Thyroid gland (tissue), 4 donors: ENCODE measurements around the gene GPLD1. TPM values are rescaled to one million over a fixed set of nuclear protein-coding genes. Genes with fewer than 3 reads are reported as not detected.

Experiments used
- DNase-seq, 2 donors: peaks; one replicate each; pipeline ENCODE4 v3.0.0-alpha.2; 2019
- H3K27ac ChIP-seq, 3 donors: fragments of 200-600 bp; sonication (generic); 1 replicate in 2 of 3; 2 replicates in 1 of 3; pipeline ENCODE4 v1.5.1; 2016 to 2019; ENCODE audit warnings: mild to moderate bottlenecking in 1 of 3, moderate library complexity in 1 of 3
- H3K27me3 ChIP-seq: fragments of 200-600 bp; sonication (generic); one replicate; pipeline ENCODE4 v1.5.1; 2019
- H3K36me3 ChIP-seq, 2 donors: fragments of 200-600 bp; sonication (generic); one replicate each; pipeline ENCODE4 v1.5.1; 2016 to 2019
- H3K4me1 ChIP-seq, 2 donors: fragments of 200-600 bp; sonication (generic); one replicate each; pipeline ENCODE4 v1.5.1; 2017 to 2019
- H3K4me3 ChIP-seq, 3 donors: fragments of 200-600 bp; sonication (generic); replicated peaks in 1 of 3; 1 replicate in 2 of 3; 2 replicates in 1 of 3; pipeline ENCODE4 v1.5.1; 2016; ENCODE audit warnings: mild to moderate bottlenecking in 1 of 3
- H3K9me3 ChIP-seq: fragments of 200-600 bp; sonication (generic); one replicate; pipeline ENCODE4 v1.5.1; 2017
- CTCF ChIP-seq, 6 experiments: fragments of 200-600 bp in 3 of 6; fragments of 450-650 bp in 3 of 6; sonication (generic) in 3 of 6; IDR thresholded peaks; one replicate each; pipeline ENCODE4 v1.5.1; 2016 to 2019; ENCODE audit warnings: antibody characterized with exemption in 6 of 6, mild to moderate bottlenecking in 2 of 6, inconsistent platforms in 1 of 6, moderate library complexity in 1 of 6
- POLR2A ChIP-seq, 2 donors: fragments of 450-650 bp; IDR thresholded peaks; one replicate each; pipeline ENCODE4 v1.6.1; 2017; ENCODE audit warnings: antibody characterized with exemption in 2 of 2, mild to moderate bottlenecking in 2 of 2, moderate library complexity in 1 of 2
- WGBS, 2 donors: methylation state at CpG; one replicate each; pipeline ENCODE4 v1.1.5; 2017; 5-methylcytosine and 5-hydroxymethylcytosine counted together
- intact Hi-C: fragments of 100-400 bp; cut with DNase I; formaldehyde crosslinking; loops from one replicate; pipeline ENCODE4 v1.15.1; 2023
- total RNA-seq, 4 donors: library from RNA; depleted of rRNA; stranded (reverse); fragments of >200 nt; gene quantifications; one replicate each; pipeline ENCODE4 v1.2.3, GENCODE V29; 2016

GPLD1 gene
- total RNA-seq, 4 donors from 2014 or later, result 5.1 to 15.2 (median 8.5) TPM

GRCh38 chr6:24497254-24497970, 8.0 kb upstream of the GPLD1 start:
- intact Hi-C loops, result no loop called here
- WGBS, 2 donors, result 86 to 97% methylated on average over 11 of the region's 11 CpGs
- no peak overlapping the region for H3K27ac ChIP-seq
- no peak overlapping the region for H3K4me3 ChIP-seq
- H3K4me1 ChIP-seq, result peaks cover 11 to 18% of the 10 kb centered on the region in 2 donors
- H3K27me3 ChIP-seq, result no peaks in the 10 kb centered on the region
- no peak for TF ChIP-seq POLR2A (IDR thresholded peaks at IDR 0.05)
- no peak for TF ChIP-seq CTCF (IDR thresholded peaks at IDR 0.05)
- H3K9me3 ChIP-seq, result no peaks in the 10 kb centered on the region
- no peaks in the 10 kb centered on the region for H3K36me3 ChIP-seq
- no peak for DNase-seq

GRCh38 chr6:24494821-24495795, 5.7 kb upstream of the GPLD1 start, which contains the start of gene ALDH5A1:
TSS of gene ALDH5A1 (plus strand) at chr6:24494969. CDS start at chr6:24494997, 28 bp downstream.
- intact Hi-C loops, result no loop called here
- TF ChIP-seq CTCF (IDR thresholded peaks at IDR 0.05) (peak in 2 of 6 experiments; percentile 15 to 24), POLR2A (IDR thresholded peaks at IDR 0.05) (peak; percentile 9 to 66)
- Histone ChIP-seq H3K27ac (peak within 1 kb of the TSS; percentile 75 to 97 (median 88)), H3K9me3 (no peaks in the 10 kb centered on the region), H3K27me3 (no peaks in the 10 kb centered on the region), H3K4me3 (peak within 1 kb of the TSS; percentile 21 to 60 (median 49)), H3K4me1 (peaks cover 11 to 13% of the 10 kb centered on the region in 2 donors), H3K36me3 (no peaks in the 10 kb centered on the region)
- DNase-seq, result peak; percentile 92 to 93
- WGBS, 2 donors, result 0% methylated on average over 16 to 40 of the region's 93 CpGs

GRCh38 chr6:24493945-24494820, 4.8 kb upstream of the GPLD1 start:
- TF ChIP-seq CTCF (IDR thresholded peaks at IDR 0.05) (no peak), POLR2A (IDR thresholded peaks at IDR 0.05) (no peak)
- peak overlapping the region in 2 of 3 donors; percentile 49 to 60 for H3K4me3 ChIP-seq
- peak overlapping the region; percentile 75 to 97 (median 88) for H3K27ac ChIP-seq
- no peaks in the 10 kb centered on the region for H3K27me3 ChIP-seq
- no peaks in the 10 kb centered on the region for H3K9me3 ChIP-seq
- no peaks in the 10 kb centered on the region for H3K36me3 ChIP-seq
- peaks cover 11 to 13% of the 10 kb centered on the region in 2 donors for H3K4me1 ChIP-seq
- no peak for DNase-seq
- intact Hi-C loops, result no loop called here
- 23 to 32% methylated on average over 21 to 34 of the region's 36 CpGs for WGBS, 2 donors

- Histone ChIP-seq H3K4me3 (no peak overlapping the region), H3K27ac (no peak overlapping the region), H3K27me3 (no peaks in the 10 kb centered on the region), H3K9me3 (no peaks in the 10 kb centered on the region), H3K4me1 (peaks cover 11 to 13% of the 10 kb centered on the region in 2 donors), H3K36me3 (no peaks in the 10 kb centered on the region)
- peak; percentile 12 to 14 for DNase-seq
- no peak for TF ChIP-seq POLR2A (IDR thresholded peaks at IDR 0.05)
- peak in 1 of 6 experiments; percentile 26 for TF ChIP-seq CTCF (IDR thresholded peaks at IDR 0.05)
- intact Hi-C loops, result no loop called here
- 77 to 82% methylated on average over 3 of the region's 3 CpGs for whole genome bisulfite sequencing, 2 donors
These were observed 3.1 kb upstream of the GPLD1 start for GRCh38 chr6:24492475-24492874.
